HG02884 (cell line): Measurements from ENCODE around the gene TADA2A.
A peak's percentile ranks its signal among the peaks of the same experiment; 100 is the strongest.
"Not testable (repeated sequence)": the region's sequence is repeated elsewhere in the genome, so short reads cannot be mapped to it uniquely, and the experiment has no call there.

Experiments
- ATAC-seq: cut with Tn5 transposase; IDR thresholded peaks from one replicate; pipeline ENCODE4 v1.9.1; 2021; ENCODE audit warnings: mild to moderate bottlenecking, moderate library complexity; ENCODE audit not compliant: unreplicated experiment

Gene TADA2A

GRCh38 chr17:37457801-37458200 is 51.1 kb downstream of the TADA2A start:
- ATAC-seq = not testable (repeated sequence)

DNA sequence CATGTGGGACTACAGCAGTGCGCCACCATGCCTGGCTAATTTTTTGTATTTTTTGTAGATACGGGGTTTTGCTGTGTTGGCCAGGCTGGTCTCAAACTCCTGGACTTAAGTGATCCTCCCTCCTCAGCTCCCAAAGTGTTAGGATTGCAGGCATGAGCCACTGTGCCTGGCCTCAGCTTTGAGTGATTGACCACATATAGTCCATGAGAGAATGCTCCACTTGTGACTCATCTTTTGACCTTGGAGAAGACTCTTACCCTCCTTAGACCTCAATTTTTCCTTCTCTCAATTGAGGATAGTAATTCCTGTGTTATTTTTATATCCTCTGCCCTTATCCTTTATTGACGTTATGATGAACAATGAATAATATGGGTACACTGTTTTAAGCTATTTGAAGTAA is 52.1 kb downstream of the TADA2A start:
- ATAC-seq = no peak

GRCh38 chr17:37461668-37462067 is 55.0 kb downstream of the TADA2A start:
- ATAC-seq = no peak

GRCh38 chr17:37462492-37462891 is 55.8 kb downstream of the TADA2A start:
- ATAC-seq = no peak

GRCh38 chr17:37463039-37463438 is 56.4 kb downstream of the TADA2A start:
- ATAC-seq = no peak

DNA sequence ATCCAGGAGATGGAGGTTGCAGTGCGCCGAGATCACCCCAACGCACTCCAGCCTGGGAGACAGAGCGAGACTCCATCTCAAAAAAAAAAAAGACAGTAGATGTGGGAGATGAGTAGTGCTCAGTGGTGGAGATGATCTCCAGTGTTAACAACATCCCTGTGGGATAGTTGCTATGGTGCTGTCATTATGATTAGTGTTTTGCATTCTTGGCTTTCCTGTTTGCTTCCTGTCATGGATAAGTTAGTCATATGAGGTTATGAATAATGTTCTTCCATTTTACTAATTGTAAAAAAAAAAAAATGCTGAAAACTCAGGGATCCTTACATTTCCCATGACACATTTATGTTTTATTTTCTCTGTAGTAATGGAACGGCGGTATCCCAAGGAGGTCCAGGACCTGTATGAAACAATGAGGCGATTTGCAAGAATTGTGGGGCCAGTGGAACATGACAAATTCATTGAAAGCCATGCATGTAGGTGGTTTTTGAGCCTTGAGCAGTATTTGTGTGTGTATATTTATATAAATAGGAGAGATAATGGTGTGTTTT is 58.5 kb downstream of the TADA2A start:
- no peak for ATAC-seq

DNA sequence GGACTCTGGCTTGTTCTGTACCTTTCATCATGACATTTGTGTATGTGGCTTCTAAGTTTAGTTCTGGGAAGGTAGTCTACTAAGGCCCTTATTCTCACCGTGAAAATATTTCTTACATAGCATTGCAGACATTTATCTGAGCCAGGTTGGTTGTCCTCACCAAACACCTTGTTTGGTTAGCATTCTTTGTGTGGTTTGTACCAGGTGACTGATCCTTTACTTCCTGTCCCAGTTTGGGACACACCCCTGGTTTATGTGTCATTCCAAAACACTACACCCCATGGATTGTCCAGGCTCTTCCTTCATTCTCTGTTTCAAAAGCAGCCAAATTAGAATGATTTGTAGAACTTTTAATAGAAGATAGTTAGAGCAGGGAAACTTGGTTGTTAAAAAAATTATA is 59.8 kb downstream of the TADA2A start:
- ATAC-seq = no peak

DNA sequence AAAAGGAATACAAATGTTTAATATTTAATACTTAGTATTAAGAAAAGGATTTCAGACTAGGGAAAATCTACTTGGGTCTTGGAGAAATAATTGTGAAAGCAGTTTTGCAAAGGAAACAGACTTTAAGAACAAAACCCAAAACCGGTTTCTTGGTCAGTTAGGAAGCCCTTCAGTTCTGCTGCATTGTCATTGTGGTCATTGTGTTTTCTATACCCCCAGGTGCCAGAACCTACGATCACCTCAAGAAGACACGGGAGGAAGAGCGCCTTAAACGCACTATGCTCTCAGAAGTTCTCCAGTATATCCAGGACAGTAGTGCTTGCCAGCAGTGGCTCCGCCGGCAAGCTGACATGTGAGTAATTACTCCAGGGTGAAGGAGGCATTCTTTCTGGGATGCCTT is 63.5 kb downstream of the TADA2A start:
- ATAC-seq = no peak

DNA sequence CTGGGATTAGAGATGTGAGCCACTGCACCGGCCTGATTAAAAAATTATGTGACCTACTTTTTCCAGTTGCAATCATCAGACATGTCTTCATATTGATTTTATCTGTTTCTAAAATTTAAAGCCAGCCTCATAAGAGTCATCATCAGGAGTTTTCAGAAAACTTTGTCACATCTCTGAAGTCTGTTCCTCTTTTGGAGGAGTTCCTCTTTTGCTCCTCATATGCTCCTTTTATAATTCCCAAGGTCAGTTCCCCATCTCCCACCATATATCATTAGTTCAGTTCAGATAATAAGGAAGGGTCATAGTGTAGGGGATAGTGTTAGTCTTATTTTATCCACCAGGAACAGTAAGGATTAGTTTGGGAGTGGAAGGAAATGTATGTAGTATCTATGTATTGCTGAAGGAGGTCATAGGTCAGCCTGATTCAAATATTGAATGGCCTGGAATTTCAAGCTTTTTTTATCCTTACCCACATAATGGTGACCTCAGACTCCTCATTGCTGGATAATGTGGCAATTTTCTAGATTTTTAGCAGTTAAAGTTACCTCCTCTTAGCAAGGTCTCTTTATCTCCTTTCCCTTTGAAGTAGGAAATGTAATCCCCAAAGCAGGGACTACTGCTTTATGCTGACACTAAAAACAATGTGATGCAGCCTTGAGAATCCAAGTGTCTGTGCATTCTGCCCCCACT is 69.2 kb downstream of the TADA2A start:
- ATAC-seq = no peak

DNA sequence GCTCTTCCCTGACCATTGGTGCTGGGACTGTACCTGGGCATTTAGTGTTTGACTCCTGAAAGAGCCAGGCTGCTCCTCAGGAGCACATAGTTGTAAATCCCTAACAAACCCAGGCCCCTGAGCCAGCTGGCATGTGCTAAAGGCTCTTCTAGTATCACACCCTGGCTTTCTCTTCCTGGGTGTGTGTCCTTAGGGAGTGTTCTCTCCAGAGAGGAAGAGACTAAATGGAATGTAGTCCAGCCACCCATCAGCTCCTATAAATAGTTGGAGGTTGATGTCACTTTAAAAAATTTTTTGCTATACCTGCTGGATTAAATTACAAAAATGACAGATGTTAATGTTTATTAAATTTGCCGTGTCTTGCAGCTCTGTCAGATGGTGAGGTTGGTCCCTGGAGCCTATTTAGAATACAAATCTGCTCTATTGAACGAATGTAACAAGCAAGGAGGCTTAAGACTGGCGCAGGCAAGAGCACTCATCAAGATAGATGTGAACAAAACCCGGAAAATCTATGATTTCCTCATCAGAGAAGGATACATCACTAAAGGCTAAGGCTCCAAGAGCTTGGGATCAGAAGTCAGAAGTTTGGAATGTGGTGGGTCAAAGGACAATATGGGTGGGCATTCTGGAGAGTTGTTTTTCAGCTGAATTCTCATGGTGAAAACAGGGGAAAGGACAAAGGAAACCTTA is 69.9 kb downstream of the TADA2A start:
- ATAC-seq = no peak

DNA sequence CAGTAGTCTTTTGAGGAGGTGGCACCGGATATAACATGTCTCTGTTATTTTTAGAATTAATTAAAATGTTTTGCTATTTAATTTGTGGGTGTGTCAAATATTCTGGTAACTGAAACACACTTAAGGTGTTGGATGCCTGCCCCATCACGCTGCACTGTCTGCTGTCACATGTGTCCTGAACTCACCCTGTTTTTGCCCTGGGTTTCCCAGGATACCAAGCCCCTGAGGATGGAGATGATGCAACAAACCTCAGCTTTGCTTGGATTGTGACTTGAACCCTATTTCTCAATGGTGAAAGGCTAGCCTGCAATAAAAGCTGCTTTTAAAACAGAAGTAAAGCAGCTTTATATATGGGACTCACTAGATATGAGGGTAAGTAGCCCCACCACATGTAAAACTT is 71.5 kb downstream of the TADA2A start:
- ATAC-seq = no peak

DNA sequence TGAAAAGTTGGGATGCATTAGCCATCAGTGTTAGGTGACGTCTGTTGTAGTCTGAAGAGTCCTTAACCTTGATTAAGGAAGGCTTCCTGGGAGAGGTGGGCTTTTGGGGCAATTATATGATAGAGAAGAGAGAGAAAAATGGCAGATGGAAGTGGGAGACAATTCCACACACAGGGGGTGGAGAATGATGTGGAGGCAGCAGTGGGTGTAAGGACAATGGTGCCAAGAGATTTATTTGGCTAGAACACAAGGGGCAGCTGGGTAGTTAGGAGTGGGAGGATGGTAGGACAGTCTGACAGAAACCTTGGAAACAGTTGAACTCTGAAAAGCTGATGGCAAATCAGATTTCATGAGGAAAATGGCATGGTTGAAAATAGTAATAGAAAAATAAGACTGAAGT is 72.3 kb downstream of the TADA2A start:
- ATAC-seq = no peak

- no peak for ATAC-seq
Measured at GRCh38 chr17:37480427-37480826, 73.7 kb downstream of the TADA2A start.

DNA sequence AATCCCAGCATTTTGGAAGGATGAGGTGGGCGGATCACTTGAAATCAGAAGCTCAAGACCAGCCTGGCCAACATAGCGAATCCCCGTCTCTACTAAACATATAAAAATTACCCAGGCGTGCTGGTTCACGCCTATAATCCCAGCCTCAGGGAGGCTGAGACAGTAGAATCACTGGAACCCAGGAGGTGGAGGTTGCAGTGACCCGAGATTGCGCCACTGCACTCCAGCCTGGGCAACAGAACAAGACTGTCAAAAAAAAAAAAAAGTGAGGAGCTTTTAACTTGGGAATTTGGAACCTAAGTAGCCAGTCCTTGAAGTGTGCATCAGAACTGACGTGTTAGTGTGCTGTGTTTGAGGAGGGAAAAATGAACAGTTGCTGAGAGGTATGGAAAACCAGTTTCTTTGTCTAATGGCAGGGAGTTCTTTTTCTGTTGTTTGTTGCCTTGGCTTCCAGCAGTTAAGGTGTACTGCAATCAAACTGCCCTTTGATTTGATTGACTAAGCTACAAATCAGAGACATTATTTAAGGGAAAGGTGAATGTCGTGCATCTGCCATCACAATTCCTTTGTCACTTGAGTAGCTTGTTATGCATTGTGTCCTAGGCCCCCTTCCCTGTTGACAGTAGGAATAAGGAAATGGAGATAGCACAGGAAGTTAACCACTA is 74.4 kb downstream of the TADA2A start:
- ATAC-seq = no peak

DNA sequence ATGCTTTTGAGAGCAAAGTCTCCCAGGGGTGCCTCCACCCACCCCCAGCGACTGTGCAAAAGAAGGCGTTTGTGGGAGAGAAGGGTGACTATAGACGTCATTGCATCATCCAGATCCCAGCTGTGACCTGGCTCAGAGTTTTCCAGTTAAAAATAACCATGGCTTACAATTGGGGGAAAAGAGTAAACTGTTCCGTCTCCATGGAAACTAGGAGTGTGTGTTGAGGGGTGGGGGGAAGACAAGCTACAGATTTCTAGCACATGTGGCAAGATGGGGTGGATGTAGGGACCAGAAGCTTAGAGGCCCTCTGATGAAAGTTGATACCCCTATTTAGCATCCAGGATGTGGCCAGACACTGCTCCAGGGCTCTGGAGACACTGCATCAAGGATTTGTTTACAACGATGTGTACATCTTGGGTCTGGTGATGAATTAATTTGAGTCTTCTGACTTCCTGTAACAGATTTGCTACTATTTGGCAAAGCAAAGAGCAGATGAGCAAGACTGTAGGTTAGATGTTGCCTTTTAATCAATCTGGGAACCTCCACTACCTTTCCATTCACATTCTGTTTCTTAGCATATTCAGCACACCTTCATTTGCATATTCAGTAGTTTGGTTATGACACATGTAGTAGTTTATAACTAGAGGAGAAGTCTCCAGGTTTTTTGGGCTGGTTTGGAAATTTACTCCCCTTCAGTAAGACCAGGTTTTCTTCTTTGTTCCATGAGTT is 76.8 kb downstream of the TADA2A start:
- no peak for ATAC-seq

DNA sequence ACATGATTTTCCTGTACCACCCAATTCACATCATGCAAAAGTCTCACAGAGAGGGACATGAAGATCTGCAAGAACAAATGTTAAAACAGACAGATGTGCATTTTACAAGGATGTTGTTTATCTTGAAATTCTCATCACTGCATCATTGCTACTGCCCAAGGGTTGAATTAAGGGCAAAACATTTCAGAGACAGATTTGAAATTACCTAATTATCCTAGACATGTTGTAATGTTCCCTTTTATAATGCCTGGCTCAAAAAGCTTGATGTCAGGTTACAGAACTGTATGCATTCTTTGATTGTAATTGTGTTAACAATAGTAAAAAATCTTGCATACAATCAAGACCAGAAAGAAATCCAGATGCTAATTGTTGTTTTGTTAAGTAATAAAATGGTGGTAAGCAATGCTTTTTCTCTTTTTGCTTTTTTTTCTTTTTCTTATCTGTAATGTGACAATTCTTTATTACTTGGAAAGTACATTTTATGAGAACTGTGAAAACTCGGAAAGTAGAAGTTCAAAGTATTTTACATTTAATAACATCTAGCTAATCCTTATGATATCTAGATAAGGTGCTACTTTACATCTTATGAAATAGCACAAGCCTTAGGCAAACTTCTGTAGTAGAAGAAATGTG is 79.4 kb downstream of the TADA2A start:
- no peak for ATAC-seq

- no peak for ATAC-seq
Measured at GRCh38 chr17:37488009-37488604, 81.4 kb downstream of the TADA2A start.

- peak; percentile 10 for ATAC-seq
Measured at GRCh38 chr17:37488607-37489196, 82.0 kb downstream of the TADA2A start.

- peak; percentile 59 for ATAC-seq
Measured at GRCh38 chr17:37489197-37490001, 82.7 kb downstream of the TADA2A start, which contains the start of gene DUSP14. Gene DUSP14 (plus strand): TSS chr17:37489891. CDS start chr17:37512273, 22,382 bp downstream.
